ENCODE data around the gene WASF3.

The WASF3 gene

DNA sequence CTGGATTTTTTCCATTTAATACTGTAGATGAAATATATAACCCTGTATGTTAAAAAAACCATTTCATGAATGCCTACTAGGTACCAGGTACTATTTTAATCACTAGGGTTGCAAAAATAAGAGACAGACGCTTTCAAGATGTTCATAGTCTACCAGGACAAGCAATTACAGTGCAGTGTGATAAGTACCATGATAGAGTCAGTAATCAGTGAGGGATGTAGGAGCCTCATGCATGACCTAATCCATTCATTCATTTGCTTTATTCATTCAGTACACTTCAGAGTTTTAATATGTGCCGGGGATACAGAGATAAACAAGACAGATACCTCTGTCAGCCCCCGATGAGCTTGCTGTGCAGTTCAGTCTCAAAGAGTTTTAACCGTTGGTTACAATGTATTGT, 3.0 kb downstream of the WASF3 start:
- TF ChIP-seq NFIC (IDR thresholded peaks at IDR 0.05) (no peak), ZBTB7A (IDR thresholded peaks at IDR 0.05; ENCODE audit: low read depth) (no peak), FOXM1 (IDR thresholded peaks at IDR 0.05; ENCODE audit: borderline replicate concordance, low read depth) (no peak), TCF12 (IDR thresholded peaks at IDR 0.05; ENCODE audit: low read depth) (no peak), YY1 (IDR thresholded peaks at IDR 0.05; ENCODE audit: low read depth) (no peak), EGR1 (IDR thresholded peaks at IDR 0.05) (no peak), RAD21 (IDR thresholded peaks at IDR 0.05; ENCODE audit: low read depth) (no peak), CREB1 (IDR thresholded peaks at IDR 0.05; ENCODE audit: low read depth) (no peak), EP300 (IDR thresholded peaks at IDR 0.05; ENCODE audit: borderline replicate concordance) (no peak), TEAD4 (IDR thresholded peaks at IDR 0.05) (no peak), TAF1 (IDR thresholded peaks at IDR 0.05; ENCODE audit: low read depth) (no peak), CEBPB (IDR thresholded peaks at IDR 0.05) (no peak)
- TF ChIP-seq, protein P1, sequence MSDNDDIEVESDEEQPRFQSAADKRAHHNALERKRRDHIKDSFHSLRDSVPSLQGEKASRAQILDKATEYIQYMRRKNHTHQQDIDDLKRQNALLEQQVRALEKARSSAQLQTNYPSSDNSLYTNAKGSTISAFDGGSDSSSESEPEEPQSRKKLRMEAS (IDR thresholded peaks at IDR 0.05) = no peak
- TF ChIP-seq, protein P2, sequence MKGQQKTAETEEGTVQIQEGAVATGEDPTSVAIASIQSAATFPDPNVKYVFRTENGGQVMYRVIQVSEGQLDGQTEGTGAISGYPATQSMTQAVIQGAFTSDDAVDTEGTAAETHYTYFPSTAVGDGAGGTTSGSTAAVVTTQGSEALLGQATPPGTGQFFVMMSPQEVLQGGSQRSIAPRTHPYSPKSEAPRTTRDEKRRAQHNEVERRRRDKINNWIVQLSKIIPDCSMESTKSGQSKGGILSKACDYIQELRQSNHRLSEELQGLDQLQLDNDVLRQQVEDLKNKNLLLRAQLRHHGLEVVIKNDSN (IDR thresholded peaks at IDR 0.05) = no peak
- TF ChIP-seq, protein P3, sequence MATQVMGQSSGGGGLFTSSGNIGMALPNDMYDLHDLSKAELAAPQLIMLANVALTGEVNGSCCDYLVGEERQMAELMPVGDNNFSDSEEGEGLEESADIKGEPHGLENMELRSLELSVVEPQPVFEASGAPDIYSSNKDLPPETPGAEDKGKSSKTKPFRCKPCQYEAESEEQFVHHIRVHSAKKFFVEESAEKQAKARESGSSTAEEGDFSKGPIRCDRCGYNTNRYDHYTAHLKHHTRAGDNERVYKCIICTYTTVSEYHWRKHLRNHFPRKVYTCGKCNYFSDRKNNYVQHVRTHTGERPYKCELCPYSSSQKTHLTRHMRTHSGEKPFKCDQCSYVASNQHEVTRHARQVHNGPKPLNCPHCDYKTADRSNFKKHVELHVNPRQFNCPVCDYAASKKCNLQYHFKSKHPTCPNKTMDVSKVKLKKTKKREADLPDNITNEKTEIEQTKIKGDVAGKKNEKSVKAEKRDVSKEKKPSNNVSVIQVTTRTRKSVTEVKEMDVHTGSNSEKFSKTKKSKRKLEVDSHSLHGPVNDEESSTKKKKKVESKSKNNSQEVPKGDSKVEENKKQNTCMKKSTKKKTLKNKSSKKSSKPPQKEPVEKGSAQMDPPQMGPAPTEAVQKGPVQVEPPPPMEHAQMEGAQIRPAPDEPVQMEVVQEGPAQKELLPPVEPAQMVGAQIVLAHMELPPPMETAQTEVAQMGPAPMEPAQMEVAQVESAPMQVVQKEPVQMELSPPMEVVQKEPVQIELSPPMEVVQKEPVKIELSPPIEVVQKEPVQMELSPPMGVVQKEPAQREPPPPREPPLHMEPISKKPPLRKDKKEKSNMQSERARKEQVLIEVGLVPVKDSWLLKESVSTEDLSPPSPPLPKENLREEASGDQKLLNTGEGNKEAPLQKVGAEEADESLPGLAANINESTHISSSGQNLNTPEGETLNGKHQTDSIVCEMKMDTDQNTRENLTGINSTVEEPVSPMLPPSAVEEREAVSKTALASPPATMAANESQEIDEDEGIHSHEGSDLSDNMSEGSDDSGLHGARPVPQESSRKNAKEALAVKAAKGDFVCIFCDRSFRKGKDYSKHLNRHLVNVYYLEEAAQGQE (IDR thresholded peaks at IDR 0.05; ENCODE audit: low read depth) = no peak

DNA sequence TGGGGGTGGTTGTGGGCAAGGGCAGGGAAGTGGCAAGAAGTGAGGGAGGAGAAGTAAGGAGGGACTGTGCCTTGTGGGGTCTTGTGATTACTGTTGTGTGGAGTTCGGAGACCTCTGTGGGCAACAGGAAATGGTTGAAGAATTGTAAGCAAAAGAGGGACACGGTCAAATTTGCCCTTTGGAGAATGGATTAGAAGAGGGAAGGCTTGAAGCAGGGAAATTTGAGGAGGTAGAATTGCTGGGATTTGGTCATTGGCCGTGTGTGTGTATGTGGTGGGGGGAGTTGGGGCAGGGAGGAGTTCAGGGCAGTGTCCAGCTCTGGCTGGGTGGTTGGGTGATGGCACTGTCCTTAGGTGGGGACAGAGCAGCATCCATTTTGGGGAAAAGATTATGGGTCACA, 3.6 kb downstream of the WASF3 start:
- TF ChIP-seq TCF12 (IDR thresholded peaks at IDR 0.05; ENCODE audit: low read depth) = no peak
- no peak for TF ChIP-seq TAF1 (IDR thresholded peaks at IDR 0.05; ENCODE audit: low read depth)
- no peak for TF ChIP-seq CREB1 (IDR thresholded peaks at IDR 0.05; ENCODE audit: low read depth)
- TF ChIP-seq, protein P2 (IDR thresholded peaks at IDR 0.05) = no peak
- no peak for TF ChIP-seq ZBTB7A (IDR thresholded peaks at IDR 0.05; ENCODE audit: low read depth)
- TF ChIP-seq, protein P3 (IDR thresholded peaks at IDR 0.05; ENCODE audit: low read depth) = no peak
- no peak for TF ChIP-seq EP300 (IDR thresholded peaks at IDR 0.05; ENCODE audit: borderline replicate concordance)
- TF ChIP-seq EGR1 (IDR thresholded peaks at IDR 0.05) = no peak
- no peak for TF ChIP-seq NFIC (IDR thresholded peaks at IDR 0.05)
- no peak for TF ChIP-seq CEBPB (IDR thresholded peaks at IDR 0.05)
- TF ChIP-seq YY1 (IDR thresholded peaks at IDR 0.05; ENCODE audit: low read depth) = no peak
- TF ChIP-seq TEAD4 (IDR thresholded peaks at IDR 0.05) = no peak
- TF ChIP-seq FOXM1 (IDR thresholded peaks at IDR 0.05; ENCODE audit: borderline replicate concordance, low read depth) = no peak
- TF ChIP-seq RAD21 (IDR thresholded peaks at IDR 0.05; ENCODE audit: low read depth) = no peak
- TF ChIP-seq, protein P1 (IDR thresholded peaks at IDR 0.05) = no peak

DNA sequence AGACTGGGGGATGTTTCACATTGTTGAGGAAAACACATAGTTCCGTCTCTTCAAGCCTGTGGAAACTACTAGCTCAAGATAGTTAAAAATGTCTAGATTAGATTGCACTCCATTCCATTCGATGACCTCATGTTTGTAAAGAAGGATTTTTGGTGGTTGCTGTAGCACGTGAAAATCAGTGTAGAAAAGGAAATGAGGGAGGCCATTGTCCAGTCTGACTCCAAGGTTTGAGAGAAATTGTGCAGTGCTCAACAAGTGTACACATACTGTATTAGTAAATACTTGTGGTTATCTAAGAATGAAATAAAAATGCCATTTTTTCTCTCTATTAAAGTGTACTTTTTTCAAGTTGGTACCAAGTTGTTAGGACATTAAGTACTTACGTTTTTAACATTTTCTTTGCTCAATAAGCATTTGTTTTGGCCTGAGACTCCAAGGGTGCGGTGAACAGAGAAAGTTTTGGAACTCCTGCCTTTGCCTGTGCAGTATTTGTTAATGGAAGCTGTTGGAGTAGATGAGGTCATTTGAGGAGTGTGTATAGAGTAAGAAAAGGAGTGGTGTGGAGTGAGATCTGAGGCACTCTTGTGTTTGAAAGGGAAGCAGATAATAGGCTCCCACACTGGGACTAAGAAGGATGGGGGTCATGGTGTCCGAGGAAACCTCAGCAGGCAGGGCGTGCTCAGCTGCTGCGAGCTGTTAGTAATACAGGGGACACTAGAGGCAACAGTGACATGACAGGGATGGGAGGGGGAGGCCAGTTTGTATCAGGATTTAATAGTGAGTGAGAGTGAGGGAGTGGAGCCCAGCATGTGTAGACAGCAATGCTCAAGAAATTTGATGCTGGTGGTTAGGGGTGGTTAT, 4.4 kb downstream of the WASF3 start:
- TF ChIP-seq, protein P2 (IDR thresholded peaks at IDR 0.05) = no peak
- TF ChIP-seq EP300 (IDR thresholded peaks at IDR 0.05; ENCODE audit: borderline replicate concordance) (no peak), YY1 (IDR thresholded peaks at IDR 0.05; ENCODE audit: low read depth) (no peak), FOXM1 (IDR thresholded peaks at IDR 0.05; ENCODE audit: borderline replicate concordance, low read depth) (no peak), TCF12 (IDR thresholded peaks at IDR 0.05; ENCODE audit: low read depth) (no peak), NFIC (IDR thresholded peaks at IDR 0.05) (no peak), CREB1 (IDR thresholded peaks at IDR 0.05; ENCODE audit: low read depth) (no peak), RAD21 (IDR thresholded peaks at IDR 0.05; ENCODE audit: low read depth) (no peak), CEBPB (IDR thresholded peaks at IDR 0.05) (no peak), ZBTB7A (IDR thresholded peaks at IDR 0.05; ENCODE audit: low read depth) (no peak), TAF1 (IDR thresholded peaks at IDR 0.05; ENCODE audit: low read depth) (no peak), TEAD4 (IDR thresholded peaks at IDR 0.05) (no peak), EGR1 (IDR thresholded peaks at IDR 0.05) (no peak)
- TF ChIP-seq, protein P1 (IDR thresholded peaks at IDR 0.05) = no peak
- TF ChIP-seq, protein P3 (IDR thresholded peaks at IDR 0.05; ENCODE audit: low read depth) = no peak

All from Ishikawa (cell line).